A673 (cell line): ENCODE data around the gene MEG3.

ENCODE experiments used
- EZH2 ChIP-seq: fragments of 200-600 bp; sonication (generic); IDR thresholded peaks from 2 replicates; pipeline ENCODE4 v1.6.1; 2017; ENCODE audit warnings: borderline replicate concordance, low read depth, mild to moderate bottlenecking, mixed read lengths, antibody characterized with exemption, low read length; ENCODE audit not compliant: poor library complexity, severe bottlenecking
- TF ChIP-seq, protein P1 (sequence below): fragments of 300-800, 200-600 bp; sonication (generic); conservative IDR thresholded peaks from 2 replicates; pipeline ENCODE4 v1.5.1; 2017; ENCODE audit warnings: low read depth, mild to moderate bottlenecking, antibody characterized with exemption, low read length, moderate library complexity, mixed read lengths

- TF ChIP-seq, protein P1, sequence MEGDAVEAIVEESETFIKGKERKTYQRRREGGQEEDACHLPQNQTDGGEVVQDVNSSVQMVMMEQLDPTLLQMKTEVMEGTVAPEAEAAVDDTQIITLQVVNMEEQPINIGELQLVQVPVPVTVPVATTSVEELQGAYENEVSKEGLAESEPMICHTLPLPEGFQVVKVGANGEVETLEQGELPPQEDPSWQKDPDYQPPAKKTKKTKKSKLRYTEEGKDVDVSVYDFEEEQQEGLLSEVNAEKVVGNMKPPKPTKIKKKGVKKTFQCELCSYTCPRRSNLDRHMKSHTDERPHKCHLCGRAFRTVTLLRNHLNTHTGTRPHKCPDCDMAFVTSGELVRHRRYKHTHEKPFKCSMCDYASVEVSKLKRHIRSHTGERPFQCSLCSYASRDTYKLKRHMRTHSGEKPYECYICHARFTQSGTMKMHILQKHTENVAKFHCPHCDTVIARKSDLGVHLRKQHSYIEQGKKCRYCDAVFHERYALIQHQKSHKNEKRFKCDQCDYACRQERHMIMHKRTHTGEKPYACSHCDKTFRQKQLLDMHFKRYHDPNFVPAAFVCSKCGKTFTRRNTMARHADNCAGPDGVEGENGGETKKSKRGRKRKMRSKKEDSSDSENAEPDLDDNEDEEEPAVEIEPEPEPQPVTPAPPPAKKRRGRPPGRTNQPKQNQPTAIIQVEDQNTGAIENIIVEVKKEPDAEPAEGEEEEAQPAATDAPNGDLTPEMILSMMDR, result no peak
- TF ChIP-seq EZH2, result no peak
Observed at GRCh38 chr14:100834082-100834793, 8.3 kb downstream of the MEG3 start.
